ENCODE data around the gene SEC61A2. TPM values are rescaled to one million over a fixed set of nuclear protein-coding genes. Genes with fewer than 3 reads are reported as not detected.

The SEC61A2 gene
- polyA plus RNA-seq, 1 of the 3 experiments (the other 2 are of a cell fraction), result 11.9 TPM

GRCh38 chr10:12189426-12189825 lies 59.9 kb downstream of the SEC61A2 start:
- CTCF ChIA-PET, result interaction anchor here (1.1 kb wide), 1 partner anchor 713 kb away, joined by 3 read pairs; no protein-coding TSS in a partner anchor
- DNase-seq, result no peak
- Histone ChIP-seq H3K79me2 (ENCODE audit: insufficient read depth) (peaks cover 85% of the 10 kb centered on the region), H4K20me1 (ENCODE audit: insufficient read depth) (no peaks in the 10 kb centered on the region), H3K36me3 (replicated peaks in 1 of 2; ENCODE audit: control insufficient read depth in 1 of 2, insufficient read depth in 2 of 2, low read length in 1 of 2) (peaks cover 22 to 26% of the 10 kb centered on the region in 2 experiments), H3K4me2 (no peak overlapping the region), H3K27me3 (ENCODE audit: insufficient read depth) (no peaks in the 10 kb centered on the region), H3K4me1 (ENCODE audit: control insufficient read depth in 1 of 2, insufficient read depth in 2 of 2, low read depth in 1 of 2, low read length in 1 of 2) (peaks cover 0 to 2% of the 10 kb centered on the region in 2 experiments; a peak in 2 of 4 replicates), H3K27ac (ENCODE audit: low read depth in 2 of 2, low read length in 1 of 2) (no peak overlapping the region), H3F3A (replicated peaks; ENCODE audit: insufficient read depth) (no peaks in the 10 kb centered on the region), H3K9me2 (no peaks in the 10 kb centered on the region), H3K9ac (no peak overlapping the region), H3K9me3 (no peaks in the 10 kb centered on the region), H3K4me3 (ENCODE audit: low read depth in 2 of 2, low read length in 1 of 2) (no peak overlapping the region), H2AFZ (ENCODE audit: low read depth) (no peak overlapping the region)
- POLR2A ChIA-PET, result no interaction called here
- TF ChIP-seq TEAD4 (IDR thresholded peaks at IDR 0.05; ENCODE audit: borderline replicate concordance, insufficient read depth), result no peak
- no peak for TF ChIP-seq PBX3 (IDR thresholded peaks at IDR 0.05)
- no peak for TF ChIP-seq ZBTB33 (IDR thresholded peaks at IDR 0.05; ENCODE audit: borderline replicate concordance, low read depth)
- TF ChIP-seq GATA2 (CRISPR knock-in tag; IDR thresholded peaks at IDR 0.05), result no peak
- no peak for TF ChIP-seq MAX (IDR thresholded peaks at IDR 0.05; ENCODE audit: low read depth)
- no peak for TF ChIP-seq IRF3 (IDR thresholded peaks at IDR 0.05; ENCODE audit: low read depth, low read length)
- no peak for TF ChIP-seq RFX5 (IDR thresholded peaks at IDR 0.05; ENCODE audit: low read length)
- TF ChIP-seq TCF12 (IDR thresholded peaks at IDR 0.05), result no peak
- TF ChIP-seq SIN3A (IDR thresholded peaks at IDR 0.05; ENCODE audit: borderline replicate concordance, low read depth, low read length), result no peak
- no peak for TF ChIP-seq TAF1 (IDR thresholded peaks at IDR 0.05; ENCODE audit: borderline replicate concordance, low read depth, low read length)
- TF ChIP-seq GABPA (IDR thresholded peaks at IDR 0.05; ENCODE audit: low read depth), result no peak
- WGBS (ENCODE audit: low lambda C conversion rate), result over 99% methylated on average over 10 of the region's 10 CpGs

GRCh38 chr10:12191715-12192114 lies 62.2 kb downstream of the SEC61A2 start:
- CTCF ChIA-PET, result interaction anchor here (1.2 kb wide), 1 partner anchor 23 kb away, joined by 4 read pairs; no protein-coding TSS in a partner anchor
- H3K27ac ChIP-seq (ENCODE audit: low read depth in 2 of 2, low read length in 1 of 2), result no peak overlapping the region

More at GRCh38 chr10:12191715-12192114, 62.2 kb downstream of the SEC61A2 start:
- no peaks in the 10 kb centered on the region for H3K9me3 ChIP-seq
- TF ChIP-seq CHD2 (IDR thresholded peaks at IDR 0.05; ENCODE audit: low read length, partially characterized antibody) (no peak), GATA2 (CRISPR knock-in tag; IDR thresholded peaks at IDR 0.05) (no peak), MAX (IDR thresholded peaks at IDR 0.05; ENCODE audit: low read depth) (no peak), ELF1 (IDR thresholded peaks at IDR 0.05) (no peak), NRF1 (IDR thresholded peaks at IDR 0.05; ENCODE audit: low read depth, low read length) (no peak), USF2 (IDR thresholded peaks at IDR 0.05; ENCODE audit: borderline replicate concordance, low read depth, low read length) (no peak), IRF3 (IDR thresholded peaks at IDR 0.05; ENCODE audit: low read depth, low read length) (no peak), RAD21 (IDR thresholded peaks at IDR 0.05; ENCODE audit: low read length) (no peak), MEF2A (IDR thresholded peaks at IDR 0.05; ENCODE audit: borderline replicate concordance, low read depth) (no peak)
- H3K9ac ChIP-seq, result no peak overlapping the region
- H3K4me2 ChIP-seq, result no peak overlapping the region
- H3K36me3 ChIP-seq (replicated peaks in 1 of 2; ENCODE audit: control insufficient read depth in 1 of 2, insufficient read depth in 2 of 2, low read length in 1 of 2), result peaks cover 5 to 12% of the 10 kb centered on the region in 2 experiments
- no peak for DNase-seq
- POLR2A ChIA-PET, result no interaction called here
- peaks cover 5% of the 10 kb centered on the region for H3F3A ChIP-seq (replicated peaks; ENCODE audit: insufficient read depth)
- no peaks in the 10 kb centered on the region for H4K20me1 ChIP-seq (ENCODE audit: insufficient read depth)
- no peaks in the 10 kb centered on the region for H3K9me2 ChIP-seq
- no peaks in the 10 kb centered on the region for H3K27me3 ChIP-seq (ENCODE audit: insufficient read depth)
- peaks cover 0 to 3% of the 10 kb centered on the region in 2 experiments; a peak in 2 of 4 replicates for H3K4me1 ChIP-seq (ENCODE audit: control insufficient read depth in 1 of 2, insufficient read depth in 2 of 2, low read depth in 1 of 2, low read length in 1 of 2)
- WGBS (ENCODE audit: low lambda C conversion rate), result 81% methylated on average over 3 of the region's 3 CpGs
- H3K4me3 ChIP-seq (ENCODE audit: low read depth in 2 of 2, low read length in 1 of 2), result no peak overlapping the region
- no peak overlapping the region for H2AFZ ChIP-seq (ENCODE audit: low read depth)
- H3K79me2 ChIP-seq (ENCODE audit: insufficient read depth), result peaks cover 96% of the 10 kb centered on the region
